RWPE2 (cell line): ENCODE results near the gene IL17C.

Source experiments
- ATAC-seq: fragments of 200-7000 bp; cut with Tn5 transposase; 3 replicates; pipeline ENCODE4 v1.9.1; 2021; ENCODE audit warnings: low read depth
- DNase-seq: peaks from one replicate; pipeline ENCODE4 v3.0.0-alpha.2; 2020; ENCODE audit warnings: low spot score
- H3K27ac ChIP-seq: fragments of 450-650 bp; 2 replicates; pipeline ENCODE4 v1.5.1; 2017; ENCODE audit warnings: mild to moderate bottlenecking; ENCODE audit not compliant: poor library complexity, severe bottlenecking
- H3K27me3 ChIP-seq: fragments of 250-450 bp; sonication (Bioruptor Pico); 2 replicates; pipeline ENCODE4 v1.5.1; 2021; ENCODE audit warnings: mild to moderate bottlenecking, moderate library complexity; ENCODE audit not compliant: insufficient read depth, poor library complexity, severe bottlenecking
- H3K36me3 ChIP-seq: fragments of 250-450 bp; sonication (Bioruptor Pico); 2 replicates; pipeline ENCODE4 v1.5.1; 2020; ENCODE audit warnings: low read depth, mild to moderate bottlenecking, moderate library complexity
- H3K4me1 ChIP-seq: fragments of 250-450 bp; sonication (Bioruptor Pico); 2 replicates; pipeline ENCODE4 v1.5.1; 2021; ENCODE audit warnings: mild to moderate bottlenecking, moderate library complexity; ENCODE audit not compliant: insufficient read depth, poor library complexity, severe bottlenecking
- H3K4me3 ChIP-seq: fragments of 250-450 bp; sonication (Bioruptor Pico); 2 replicates; pipeline ENCODE4 v1.5.1; 2021; ENCODE audit warnings: mild to moderate bottlenecking, moderate library complexity; ENCODE audit not compliant: severe bottlenecking
- H3K9me3 ChIP-seq: fragments of 250-450 bp; sonication (Bioruptor Pico); 2 replicates; pipeline ENCODE4 v1.5.1; 2021; ENCODE audit warnings: mild to moderate bottlenecking, moderate library complexity; ENCODE audit not compliant: severe bottlenecking
- CTCF ChIP-seq: fragments of 450-650 bp; IDR thresholded peaks from one replicate; pipeline ENCODE4 v1.5.1; 2017; ENCODE audit warnings: mild to moderate bottlenecking, moderate library complexity; ENCODE audit not compliant: poor library complexity, severe bottlenecking

Gene IL17C

GRCh38 chr16:88656291-88656980, 18.1 kb downstream of the IL17C start:
- Histone ChIP-seq H3K36me3 (peaks cover 86% of the 10 kb centered on the region), H3K27me3 (no peaks in the 10 kb centered on the region), H3K27ac (no peak overlapping the region), H3K9me3 (no peaks in the 10 kb centered on the region), H3K4me3 (no peak overlapping the region), H3K4me1 (peaks cover 5% of the 10 kb centered on the region)
- ATAC-seq, result no peak
- DNase-seq, result no peak
- no peak for TF ChIP-seq CTCF

GRCh38 chr16:88657371-88657770, 19.0 kb downstream of the IL17C start:
- peaks cover 7% of the 10 kb centered on the region for H3K4me1 ChIP-seq
- no peak for DNase-seq
- H3K27ac ChIP-seq, result no peak overlapping the region
- H3K36me3 ChIP-seq, result peaks cover 86% of the 10 kb centered on the region
- ATAC-seq, result no peak
- TF ChIP-seq CTCF, result no peak
- no peak overlapping the region for H3K4me3 ChIP-seq
- no peaks in the 10 kb centered on the region for H3K9me3 ChIP-seq
- no peaks in the 10 kb centered on the region for H3K27me3 ChIP-seq

GRCh38 chr16:88658714-88659113, 20.3 kb downstream of the IL17C start:
- ATAC-seq, result no peak
- H3K27ac ChIP-seq, result no peak overlapping the region
- no peak for DNase-seq
- peaks cover 7% of the 10 kb centered on the region for H3K4me1 ChIP-seq
- peaks cover 72% of the 10 kb centered on the region for H3K36me3 ChIP-seq
- H3K27me3 ChIP-seq, result no peaks in the 10 kb centered on the region
- no peak for TF ChIP-seq CTCF
- H3K9me3 ChIP-seq, result no peaks in the 10 kb centered on the region
- no peak overlapping the region for H3K4me3 ChIP-seq

GRCh38 chr16:88659160-88659559, 20.8 kb downstream of the IL17C start:
- peaks cover 68% of the 10 kb centered on the region for H3K36me3 ChIP-seq
- no peak for DNase-seq
- no peak overlapping the region for H3K27ac ChIP-seq
- no peak for ATAC-seq
- no peak for TF ChIP-seq CTCF
- H3K27me3 ChIP-seq, result no peaks in the 10 kb centered on the region
- no peaks in the 10 kb centered on the region for H3K9me3 ChIP-seq
- peaks cover 7% of the 10 kb centered on the region for H3K4me1 ChIP-seq
- H3K4me3 ChIP-seq, result no peak overlapping the region

GRCh38 chr16:88661468-88661867, 23.1 kb downstream of the IL17C start:
- Histone ChIP-seq H3K27ac (peak overlapping the region; percentile 79), H3K27me3 (no peaks in the 10 kb centered on the region), H3K36me3 (peaks cover 55% of the 10 kb centered on the region), H3K9me3 (no peaks in the 10 kb centered on the region), H3K4me3 (no peak overlapping the region), H3K4me1 (peaks cover 7% of the 10 kb centered on the region)
- no peak for TF ChIP-seq CTCF
- DNase-seq, result no peak
- ATAC-seq, result no peak
